Measurements from ENCODE around the gene NOPCHAP1.

The NOPCHAP1 gene

DNA sequence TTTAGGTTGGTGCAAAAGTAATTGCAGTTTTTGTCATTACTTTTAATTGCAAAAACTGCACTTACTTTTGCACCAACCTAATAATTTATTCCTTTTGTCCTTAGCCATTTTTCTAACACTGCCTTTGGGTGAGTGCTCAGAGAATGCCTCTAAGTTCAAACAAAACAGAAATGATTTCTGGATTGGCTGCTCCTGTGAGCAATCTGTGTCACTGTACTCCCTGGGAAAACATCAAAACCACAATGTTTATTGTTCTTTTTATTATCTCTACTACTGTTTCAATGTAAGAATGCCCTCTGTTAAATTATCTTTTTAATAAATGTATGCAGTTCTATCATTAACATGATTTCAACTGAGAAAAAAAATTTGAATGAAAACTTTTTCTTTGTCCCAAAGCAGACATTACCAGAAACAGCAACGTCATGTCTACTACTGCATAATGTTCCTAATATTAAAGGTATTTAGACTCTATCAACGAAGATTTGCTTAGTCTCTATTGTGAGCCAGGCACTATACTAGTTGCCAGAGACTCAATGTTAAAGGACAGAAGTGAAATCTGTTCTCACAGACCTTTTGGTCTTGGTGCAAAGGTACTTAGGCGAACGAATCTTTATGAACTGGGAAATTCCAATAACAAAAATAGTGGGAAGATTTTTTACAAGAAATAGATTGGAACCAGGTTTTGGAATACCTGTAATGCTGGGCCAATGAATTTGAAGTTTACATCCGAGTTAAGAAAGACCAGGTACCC lies 34.2 kb upstream of the NOPCHAP1 start:
- ATAC-seq, result no peak
- TF ChIP-seq CSDC2 (CRISPR knock-in tag; IDR thresholded peaks at IDR 0.05) (no peak), TOX (CRISPR knock-in tag; IDR thresholded peaks at IDR 0.05; ENCODE audit: borderline replicate concordance) (no peak), TCF4 (CRISPR knock-in tag; IDR thresholded peaks at IDR 0.05; ENCODE audit: borderline replicate concordance) (no peak), RARB (CRISPR knock-in tag; IDR thresholded peaks at IDR 0.05) (no peak), ZNF8 (CRISPR knock-in tag; IDR thresholded peaks at IDR 0.05) (no peak), SNAI2 (CRISPR knock-in tag; IDR thresholded peaks at IDR 0.05) (no peak), BACH2 (CRISPR knock-in tag; IDR thresholded peaks at IDR 0.05; ENCODE audit: borderline replicate concordance) (no peak), ARNTL (CRISPR knock-in tag; IDR thresholded peaks at IDR 0.05; ENCODE audit: borderline replicate concordance, low read depth) (no peak), ZNF565 (CRISPR knock-in tag; conservative IDR thresholded peaks at IDR 0.05; ENCODE audit: low read depth) (no peak), ZFP30 (CRISPR knock-in tag; IDR thresholded peaks at IDR 0.05) (no peak), OSR1 (CRISPR knock-in tag; IDR thresholded peaks at IDR 0.05) (no peak), GLIS3 (CRISPR knock-in tag; IDR thresholded peaks at IDR 0.05) (no peak), ESRRG (CRISPR knock-in tag; IDR thresholded peaks at IDR 0.05) (no peak), ZNF70 (CRISPR knock-in tag; IDR thresholded peaks at IDR 0.05) (no peak), ZFP3 (CRISPR knock-in tag; IDR thresholded peaks at IDR 0.05) (no peak)
- TF ChIP-seq, protein P1, sequence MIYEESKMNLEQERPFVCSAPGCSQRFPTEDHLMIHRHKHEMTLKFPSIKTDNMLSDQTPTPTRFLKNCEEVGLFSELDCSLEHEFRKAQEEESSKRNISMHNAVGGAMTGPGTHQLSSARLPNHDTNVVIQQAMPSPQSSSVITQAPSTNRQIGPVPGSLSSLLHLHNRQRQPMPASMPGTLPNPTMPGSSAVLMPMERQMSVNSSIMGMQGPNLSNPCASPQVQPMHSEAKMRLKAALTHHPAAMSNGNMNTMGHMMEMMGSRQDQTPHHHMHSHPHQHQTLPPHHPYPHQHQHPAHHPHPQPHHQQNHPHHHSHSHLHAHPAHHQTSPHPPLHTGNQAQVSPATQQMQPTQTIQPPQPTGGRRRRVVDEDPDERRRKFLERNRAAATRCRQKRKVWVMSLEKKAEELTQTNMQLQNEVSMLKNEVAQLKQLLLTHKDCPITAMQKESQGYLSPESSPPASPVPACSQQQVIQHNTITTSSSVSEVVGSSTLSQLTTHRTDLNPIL (CRISPR knock-in tag; IDR thresholded peaks at IDR 0.05; ENCODE audit: low read depth), result no peak
- TF ChIP-seq, protein P2, sequence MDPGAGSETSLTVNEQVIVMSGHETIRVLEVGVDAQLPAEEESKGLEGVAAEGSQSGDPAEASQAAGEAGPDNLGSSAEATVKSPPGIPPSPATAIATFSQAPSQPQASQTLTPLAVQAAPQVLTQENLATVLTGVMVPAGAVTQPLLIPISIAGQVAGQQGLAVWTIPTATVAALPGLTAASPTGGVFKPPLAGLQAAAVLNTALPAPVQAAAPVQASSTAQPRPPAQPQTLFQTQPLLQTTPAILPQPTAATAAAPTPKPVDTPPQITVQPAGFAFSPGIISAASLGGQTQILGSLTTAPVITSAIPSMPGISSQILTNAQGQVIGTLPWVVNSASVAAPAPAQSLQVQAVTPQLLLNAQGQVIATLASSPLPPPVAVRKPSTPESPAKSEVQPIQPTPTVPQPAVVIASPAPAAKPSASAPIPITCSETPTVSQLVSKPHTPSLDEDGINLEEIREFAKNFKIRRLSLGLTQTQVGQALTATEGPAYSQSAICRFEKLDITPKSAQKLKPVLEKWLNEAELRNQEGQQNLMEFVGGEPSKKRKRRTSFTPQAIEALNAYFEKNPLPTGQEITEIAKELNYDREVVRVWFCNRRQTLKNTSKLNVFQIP (CRISPR knock-in tag; IDR thresholded peaks at IDR 0.05; ENCODE audit: borderline replicate concordance, low read depth), result no peak
- TF ChIP-seq, protein P3, sequence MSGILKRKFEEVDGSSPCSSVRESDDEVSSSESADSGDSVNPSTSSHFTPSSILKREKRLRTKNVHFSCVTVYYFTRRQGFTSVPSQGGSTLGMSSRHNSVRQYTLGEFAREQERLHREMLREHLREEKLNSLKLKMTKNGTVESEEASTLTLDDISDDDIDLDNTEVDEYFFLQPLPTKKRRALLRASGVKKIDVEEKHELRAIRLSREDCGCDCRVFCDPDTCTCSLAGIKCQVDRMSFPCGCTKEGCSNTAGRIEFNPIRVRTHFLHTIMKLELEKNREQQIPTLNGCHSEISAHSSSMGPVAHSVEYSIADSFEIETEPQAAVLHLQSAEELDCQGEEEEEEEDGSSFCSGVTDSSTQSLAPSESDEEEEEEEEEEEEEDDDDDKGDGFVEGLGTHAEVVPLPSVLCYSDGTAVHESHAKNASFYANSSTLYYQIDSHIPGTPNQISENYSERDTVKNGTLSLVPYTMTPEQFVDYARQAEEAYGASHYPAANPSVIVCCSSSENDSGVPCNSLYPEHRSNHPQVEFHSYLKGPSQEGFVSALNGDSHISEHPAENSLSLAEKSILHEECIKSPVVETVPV (CRISPR knock-in tag; IDR thresholded peaks at IDR 0.05), result no peak
- TF ChIP-seq, protein P4, sequence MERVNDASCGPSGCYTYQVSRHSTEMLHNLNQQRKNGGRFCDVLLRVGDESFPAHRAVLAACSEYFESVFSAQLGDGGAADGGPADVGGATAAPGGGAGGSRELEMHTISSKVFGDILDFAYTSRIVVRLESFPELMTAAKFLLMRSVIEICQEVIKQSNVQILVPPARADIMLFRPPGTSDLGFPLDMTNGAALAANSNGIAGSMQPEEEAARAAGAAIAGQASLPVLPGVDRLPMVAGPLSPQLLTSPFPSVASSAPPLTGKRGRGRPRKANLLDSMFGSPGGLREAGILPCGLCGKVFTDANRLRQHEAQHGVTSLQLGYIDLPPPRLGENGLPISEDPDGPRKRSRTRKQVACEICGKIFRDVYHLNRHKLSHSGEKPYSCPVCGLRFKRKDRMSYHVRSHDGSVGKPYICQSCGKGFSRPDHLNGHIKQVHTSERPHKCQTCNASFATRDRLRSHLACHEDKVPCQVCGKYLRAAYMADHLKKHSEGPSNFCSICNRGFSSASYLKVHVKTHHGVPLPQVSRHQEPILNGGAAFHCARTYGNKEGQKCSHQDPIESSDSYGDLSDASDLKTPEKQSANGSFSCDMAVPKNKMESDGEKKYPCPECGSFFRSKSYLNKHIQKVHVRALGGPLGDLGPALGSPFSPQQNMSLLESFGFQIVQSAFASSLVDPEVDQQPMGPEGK (CRISPR knock-in tag; IDR thresholded peaks at IDR 0.05; ENCODE audit: borderline replicate concordance), result no peak
- TF ChIP-seq, protein P5, sequence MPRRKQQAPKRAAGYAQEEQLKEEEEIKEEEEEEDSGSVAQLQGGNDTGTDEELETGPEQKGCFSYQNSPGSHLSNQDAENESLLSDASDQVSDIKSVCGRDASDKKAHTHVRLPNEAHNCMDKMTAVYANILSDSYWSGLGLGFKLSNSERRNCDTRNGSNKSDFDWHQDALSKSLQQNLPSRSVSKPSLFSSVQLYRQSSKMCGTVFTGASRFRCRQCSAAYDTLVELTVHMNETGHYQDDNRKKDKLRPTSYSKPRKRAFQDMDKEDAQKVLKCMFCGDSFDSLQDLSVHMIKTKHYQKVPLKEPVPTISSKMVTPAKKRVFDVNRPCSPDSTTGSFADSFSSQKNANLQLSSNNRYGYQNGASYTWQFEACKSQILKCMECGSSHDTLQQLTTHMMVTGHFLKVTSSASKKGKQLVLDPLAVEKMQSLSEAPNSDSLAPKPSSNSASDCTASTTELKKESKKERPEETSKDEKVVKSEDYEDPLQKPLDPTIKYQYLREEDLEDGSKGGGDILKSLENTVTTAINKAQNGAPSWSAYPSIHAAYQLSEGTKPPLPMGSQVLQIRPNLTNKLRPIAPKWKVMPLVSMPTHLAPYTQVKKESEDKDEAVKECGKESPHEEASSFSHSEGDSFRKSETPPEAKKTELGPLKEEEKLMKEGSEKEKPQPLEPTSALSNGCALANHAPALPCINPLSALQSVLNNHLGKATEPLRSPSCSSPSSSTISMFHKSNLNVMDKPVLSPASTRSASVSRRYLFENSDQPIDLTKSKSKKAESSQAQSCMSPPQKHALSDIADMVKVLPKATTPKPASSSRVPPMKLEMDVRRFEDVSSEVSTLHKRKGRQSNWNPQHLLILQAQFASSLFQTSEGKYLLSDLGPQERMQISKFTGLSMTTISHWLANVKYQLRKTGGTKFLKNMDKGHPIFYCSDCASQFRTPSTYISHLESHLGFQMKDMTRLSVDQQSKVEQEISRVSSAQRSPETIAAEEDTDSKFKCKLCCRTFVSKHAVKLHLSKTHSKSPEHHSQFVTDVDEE (CRISPR knock-in tag; IDR thresholded peaks at IDR 0.05), result no peak

DNA sequence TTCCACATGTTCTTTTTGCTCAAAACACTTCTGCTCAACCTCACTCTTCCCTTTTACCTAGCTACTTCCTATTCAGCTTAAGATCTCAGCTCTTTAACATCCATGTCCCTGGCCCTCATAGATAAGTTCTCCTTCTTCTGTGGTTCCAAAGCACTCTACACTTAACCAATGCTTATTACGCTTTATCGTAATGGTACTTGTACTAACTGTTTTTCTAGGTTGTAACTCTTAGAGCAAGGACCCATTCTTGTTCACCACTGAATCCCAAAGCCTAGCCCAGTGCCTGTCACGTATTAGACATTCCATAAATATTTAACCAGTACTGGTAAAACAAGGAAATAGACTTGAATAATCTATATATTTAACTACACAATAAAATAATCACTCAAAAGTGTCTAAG lies 33.3 kb upstream of the NOPCHAP1 start:
- TF ChIP-seq, protein P4 (CRISPR knock-in tag; IDR thresholded peaks at IDR 0.05; ENCODE audit: borderline replicate concordance), result no peak
- no peak for TF ChIP-seq ZFP3 (CRISPR knock-in tag; IDR thresholded peaks at IDR 0.05)
- TF ChIP-seq ZNF8 (CRISPR knock-in tag; IDR thresholded peaks at IDR 0.05), result no peak
- no peak for TF ChIP-seq ZC3H10 (CRISPR knock-in tag; IDR thresholded peaks at IDR 0.05)
- TF ChIP-seq ARNTL (CRISPR knock-in tag; IDR thresholded peaks at IDR 0.05; ENCODE audit: borderline replicate concordance, low read depth), result no peak
- TF ChIP-seq GLIS3 (CRISPR knock-in tag; IDR thresholded peaks at IDR 0.05), result no peak
- no peak for TF ChIP-seq ZFP30 (CRISPR knock-in tag; IDR thresholded peaks at IDR 0.05)
- no peak for TF ChIP-seq BACH2 (CRISPR knock-in tag; IDR thresholded peaks at IDR 0.05; ENCODE audit: borderline replicate concordance)
- TF ChIP-seq, protein P5 (CRISPR knock-in tag; IDR thresholded peaks at IDR 0.05), result no peak
- TF ChIP-seq TCF4 (CRISPR knock-in tag; IDR thresholded peaks at IDR 0.05; ENCODE audit: borderline replicate concordance), result no peak
- TF ChIP-seq, protein P2 (CRISPR knock-in tag; IDR thresholded peaks at IDR 0.05; ENCODE audit: borderline replicate concordance, low read depth), result no peak
- no peak for TF ChIP-seq PPARA (CRISPR knock-in tag; IDR thresholded peaks at IDR 0.05; ENCODE audit: borderline replicate concordance)
- ATAC-seq, result no peak
